Neural crest cell (in vitro differentiated cells): Measurements from ENCODE around the gene OSBPL7. TPM values are rescaled to one million over a fixed set of nuclear protein-coding genes. Genes with fewer than 3 reads are reported as not detected.

Experiments used
- DNase-seq: peaks from one replicate; pipeline ENCODE4 v3.0.0; 2021; ENCODE audit warnings: low read depth, mixed read lengths, low spot score
- H3K27ac Mint-ChIP-seq: one replicate; pipeline ENCODE4 v1.8.0; 2021; ENCODE audit warnings: mild to moderate bottlenecking, mixed read lengths; ENCODE audit not compliant: unreplicated experiment
- H3K27me3 Mint-ChIP-seq: 2 replicates; pipeline ENCODE4 v1.8.0; 2021; ENCODE audit warnings: low read depth, mild to moderate bottlenecking, mixed read lengths
- H3K36me3 Mint-ChIP-seq: 2 replicates; pipeline ENCODE4 v1.8.0; 2021; ENCODE audit warnings: low read depth, mild to moderate bottlenecking, mixed read lengths
- H3K4me1 Mint-ChIP-seq: 2 replicates; pipeline ENCODE4 v1.8.0; 2021; ENCODE audit warnings: mixed read lengths
- H3K4me3 Mint-ChIP-seq: one replicate; pipeline ENCODE4 v1.8.0; 2021; ENCODE audit warnings: mild to moderate bottlenecking, mixed read lengths
- H3K9me3 Mint-ChIP-seq: 2 replicates; pipeline ENCODE4 v1.8.0; 2021; ENCODE audit warnings: mixed read lengths
- CTCF ChIP-seq: fragments of 200-600 bp; sonication (generic); conservative IDR thresholded peaks from 2 replicates; pipeline ENCODE4 v1.5.0; 2021; ENCODE audit warnings: antibody characterized with exemption, mild to moderate bottlenecking
- total RNA-seq: library from RNA; stranded (reverse); gene quantifications from 2 replicates; pipeline ENCODE4 v1.2.1, GENCODE V29; 2021

OSBPL7 gene
- total RNA-seq, 1 donor from 2014 or later: 14.3 TPM

GRCh38 chr17:47819475-47819874 lies 2.1 kb downstream of the OSBPL7 start:
- Mint-ChIP-seq H3K9me3 (no peaks in the 10 kb centered on the region), H3K4me3 (peak overlapping the region; percentile 9), H3K27me3 (no peaks in the 10 kb centered on the region), H3K27ac (no peak overlapping the region), H3K4me1 (peaks cover 17% of the 10 kb centered on the region), H3K36me3 (no peaks in the 10 kb centered on the region)
- no peak for TF ChIP-seq CTCF
- no peak for DNase-seq

- Mint-ChIP-seq H3K4me1 (peaks cover 17% of the 10 kb centered on the region), H3K27ac (no peak overlapping the region), H3K36me3 (no peaks in the 10 kb centered on the region), H3K4me3 (no peak overlapping the region), H3K9me3 (no peaks in the 10 kb centered on the region), H3K27me3 (no peaks in the 10 kb centered on the region)
- TF ChIP-seq CTCF: no peak
- DNase-seq: no peak
Observed at GRCh38 chr17:47818002-47818695, 3.4 kb downstream of the OSBPL7 start.

- no peaks in the 10 kb centered on the region for H3K36me3 Mint-ChIP-seq
- H3K4me1 Mint-ChIP-seq: peaks cover 14% of the 10 kb centered on the region
- H3K27me3 Mint-ChIP-seq: no peaks in the 10 kb centered on the region
- H3K9me3 Mint-ChIP-seq: no peaks in the 10 kb centered on the region
- no peak for TF ChIP-seq CTCF
- H3K4me3 Mint-ChIP-seq: no peak overlapping the region
- no peak for DNase-seq
- H3K27ac Mint-ChIP-seq: peak overlapping the region; percentile 43
Observed at GRCh38 chr17:47816947-47817346, 4.6 kb downstream of the OSBPL7 start.

- TF ChIP-seq CTCF: no peak
- Mint-ChIP-seq H3K36me3 (no peaks in the 10 kb centered on the region), H3K27ac (no peak overlapping the region), H3K9me3 (no peaks in the 10 kb centered on the region), H3K4me3 (no peak overlapping the region), H3K27me3 (no peaks in the 10 kb centered on the region), H3K4me1 (peaks cover 6% of the 10 kb centered on the region)
- DNase-seq: no peak
Observed at GRCh38 chr17:47816111-47816735, 5.4 kb downstream of the OSBPL7 start.

GRCh38 chr17:47815106-47815918 lies 6.3 kb downstream of the OSBPL7 start:
- no peak overlapping the region for H3K4me3 Mint-ChIP-seq
- no peaks in the 10 kb centered on the region for H3K4me1 Mint-ChIP-seq
- no peaks in the 10 kb centered on the region for H3K27me3 Mint-ChIP-seq
- no peak for TF ChIP-seq CTCF
- no peaks in the 10 kb centered on the region for H3K9me3 Mint-ChIP-seq
- DNase-seq: no peak
- no peaks in the 10 kb centered on the region for H3K36me3 Mint-ChIP-seq
- H3K27ac Mint-ChIP-seq: no peak overlapping the region
